ENCODE results near the gene C6orf47.

The C6orf47 gene

GRCh38 chr6:31661262-31662123 is 915 bp upstream of the C6orf47 start:
- no peak for DNase-seq

- peak in 1 of 56 donors; percentile 30 for DNase-seq
These were observed 763 bp downstream of the C6orf47 start for GRCh38 chr6:31659649-31660380.

- no peak for DNase-seq
These were observed 1.5 kb downstream of the C6orf47 start for GRCh38 chr6:31658983-31659648.

- no peak for DNase-seq
These were observed 2.4 kb downstream of the C6orf47 start for GRCh38 chr6:31658158-31658688.

GRCh38 chr6:31657406-31658157 is 3.0 kb downstream of the C6orf47 start:
- DNase-seq: no peak

GRCh38 chr6:31655349-31656237 is 5.0 kb downstream of the C6orf47 start, which contains the start of gene APOM:
APOM (plus strand) TSS chr6:31655894; CDS start chr6:31655967, 73 bp downstream.
- DNase-seq: no peak

GRCh38 chr6:31654574-31655348 is 5.8 kb downstream of the C6orf47 start:
- no peak for DNase-seq

- peak in 37 of 56 donors; percentile 68 to 98 (median 87) for DNase-seq
These were observed 7.5 kb downstream of the C6orf47 start for GRCh38 chr6:31652925-31653724.

GRCh38 chr6:31651602-31652191 is 8.9 kb downstream of the C6orf47 start:
- DNase-seq: peak in 8 of 56 donors; percentile 38 to 87 (median 73)

- DNase-seq: no peak
These were observed 15.3 kb downstream of the C6orf47 start for GRCh38 chr6:31645325-31645724.

GRCh38 chr6:31643818-31644454 is 16.6 kb downstream of the C6orf47 start:
- no peak for DNase-seq

- no peak for DNase-seq
These were observed 17.6 kb downstream of the C6orf47 start for GRCh38 chr6:31642798-31643570.

GRCh38 chr6:31641370-31641769 is 19.2 kb downstream of the C6orf47 start:
- DNase-seq: no peak

- no peak for DNase-seq
These were observed 20.0 kb downstream of the C6orf47 start for GRCh38 chr6:31640612-31641011.

GRCh38 chr6:31639449-31639861 is 21.1 kb downstream of the C6orf47 start:
- DNase-seq: no peak

- DNase-seq: no peak
These were observed 21.5 kb downstream of the C6orf47 start for GRCh38 chr6:31639043-31639442.
